H1 (cell line): ENCODE measurements around the gene SUOX. TPM values are rescaled to one million over a fixed set of nuclear protein-coding genes. Genes with fewer than 3 reads are reported as not detected.

Experiments used
- CHD7 ChIP-seq: fragments of 300-600 bp; sonication (generic); IDR thresholded peaks from 2 replicates; pipeline ENCODE4 v1.7.1; 2012; ENCODE audit warnings: low read length, moderate library complexity, mild to moderate bottlenecking, inconsistent platforms; ENCODE audit not compliant: insufficient replicate concordance
- polyA plus RNA-seq, 7 experiments: library from polyadenylated mRNA; depleted of rRNA in 3 of 7; stranded (reverse) in 5 of 7; unstranded in 2 of 7; fragments of >200 nt in 5 of 7; fragments of 200-250 nt in 2 of 7; gene quantifications; 1 replicate in 5 of 7; 2 replicates in 1 of 7; 4 replicates in 1 of 7; pipeline versions ENCODE4 v1.2.1 to v1.2.3, GENCODE V29; 2011 to 2013; ENCODE audit warnings: missing spikeins in 2 of 7, mixed read lengths in 2 of 7
- total RNA-seq: library from RNA; stranded (reverse); fragmentation: NEBNext Ultra II Directional; extraction: Animal tissue kit (Norgen Biotek cat#: 25700); gene quantifications from 2 replicates; pipeline ENCODE4 v1.2.1, GENCODE V29; 2021

SUOX gene
- total and polyA plus RNA-seq, 2 of the 8 experiments (the other 6 are each of a cell fraction or from before 2014, with no cell fraction given): 22.5 to 31.3 TPM

- TF ChIP-seq CHD7: no peak
These were observed 49.1 kb downstream of the SUOX start (continued) for GRCh38 chr12:56046027-56046780.
